HG03342 (cell line): ENCODE results near the gene CTNNA3.
"Not testable (repeated sequence)": the region's sequence is repeated elsewhere in the genome, so short reads cannot be mapped to it uniquely, and the experiment has no call there.

ENCODE experiments used
- ATAC-seq: cut with Tn5 transposase; IDR thresholded peaks from one replicate; pipeline ENCODE4 v1.9.1; 2021; ENCODE audit warnings: mild to moderate bottlenecking, moderate library complexity; ENCODE audit not compliant: unreplicated experiment

Gene CTNNA3

DNA sequence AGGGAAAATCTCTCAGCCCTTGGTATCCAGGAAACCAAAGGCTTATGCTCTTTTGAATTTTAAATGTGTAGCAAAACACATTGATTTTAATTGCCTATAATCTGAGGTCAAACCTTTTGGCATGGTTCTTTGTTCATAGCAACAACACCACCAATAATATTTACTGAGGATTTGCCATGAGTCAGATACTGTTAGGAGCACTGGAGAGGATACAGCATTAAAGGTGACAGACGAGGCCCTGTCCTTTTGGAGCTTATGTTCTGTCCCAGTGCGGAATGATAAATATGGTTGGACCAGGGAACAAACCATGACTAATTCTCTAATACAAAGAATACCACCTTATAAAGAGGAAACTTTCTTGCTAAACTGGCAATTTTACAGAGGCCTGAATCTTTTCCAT, 176.6 kb downstream of the CTNNA3 start:
- no peak for ATAC-seq

DNA sequence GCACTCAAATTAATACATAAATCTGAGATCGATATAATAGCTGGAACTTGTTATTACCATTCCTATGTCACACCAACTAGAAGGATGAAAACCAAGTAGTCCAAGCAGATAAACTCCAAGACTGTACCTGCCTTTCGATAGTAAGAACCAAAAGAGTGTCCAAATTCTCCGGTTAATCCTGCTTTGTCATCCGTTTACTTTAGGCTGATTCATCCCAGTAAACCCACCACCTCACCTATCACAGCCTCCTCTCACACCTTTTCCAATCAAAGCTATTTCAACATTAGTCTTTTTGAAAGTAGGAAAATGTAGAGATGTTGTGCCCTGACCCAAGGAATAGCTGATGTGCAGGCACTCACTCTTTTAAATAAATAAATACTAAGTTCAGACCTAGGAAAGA, 177.2 kb downstream of the CTNNA3 start:
- no peak for ATAC-seq

DNA sequence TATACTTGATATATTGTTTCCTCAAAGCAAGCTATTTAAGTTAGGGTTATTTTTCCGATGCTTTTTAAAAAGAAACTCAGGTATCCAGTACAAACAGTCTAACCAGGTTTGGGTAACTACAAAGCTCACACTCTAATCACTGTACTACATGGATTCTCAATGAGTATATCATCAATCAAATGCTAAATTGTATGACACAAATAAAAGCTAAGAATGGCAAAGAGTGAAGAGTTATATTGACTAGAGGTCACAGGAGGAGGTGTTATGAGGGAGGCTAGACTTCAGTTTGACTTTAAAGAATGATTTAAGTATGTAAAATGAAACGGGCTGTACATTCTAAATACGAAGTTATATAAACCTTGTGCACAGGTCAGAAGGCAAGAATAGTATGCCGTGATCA, 178.0 kb downstream of the CTNNA3 start:
- ATAC-seq: no peak

DNA sequence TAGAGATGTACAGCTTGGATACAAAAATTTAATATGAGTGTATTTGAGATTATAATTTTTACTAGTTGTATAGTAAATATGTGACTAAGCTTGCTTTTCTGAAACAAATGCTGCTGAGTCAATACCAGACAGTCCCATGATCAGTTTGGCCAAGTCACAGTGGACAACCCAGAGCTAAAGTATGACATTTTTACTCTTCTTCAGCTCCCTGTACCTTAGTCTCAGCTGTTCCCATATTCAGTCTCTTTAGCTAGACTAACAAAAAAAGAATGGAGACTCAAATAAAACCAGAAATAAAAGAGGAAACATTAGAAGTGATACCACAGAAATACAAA, 189.3 kb downstream of the CTNNA3 start:
- ATAC-seq: no peak

DNA sequence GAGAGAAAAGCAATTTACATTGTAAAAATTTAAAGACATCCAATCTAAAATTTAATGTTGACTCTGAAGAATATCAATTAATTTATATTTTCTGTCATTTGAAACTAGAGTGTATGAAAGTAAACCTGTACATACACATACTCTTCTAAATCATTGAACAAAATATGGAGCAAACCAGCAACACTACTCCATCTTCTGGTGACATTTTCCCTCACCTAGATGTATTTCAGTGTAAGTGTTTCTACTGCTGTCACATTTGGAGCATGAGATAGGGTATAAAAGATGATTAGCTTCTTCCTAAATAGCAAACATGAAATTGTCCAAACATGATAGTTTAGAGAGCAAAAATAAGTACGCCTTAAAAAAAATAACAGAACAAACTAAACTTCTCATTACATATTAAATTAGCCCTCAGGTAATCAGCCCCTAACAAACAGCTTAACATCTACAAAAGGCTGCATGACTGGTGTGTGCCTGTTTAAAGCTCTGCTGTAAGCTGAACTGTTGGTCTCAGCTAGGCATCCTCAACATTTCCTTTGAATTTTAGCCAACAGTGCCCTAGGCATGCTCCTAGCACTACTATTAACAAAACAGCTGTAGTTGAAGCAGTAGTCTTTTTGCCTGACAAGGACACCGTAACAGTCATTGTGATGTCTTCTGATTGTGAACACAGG, 189.8 kb downstream of the CTNNA3 start:
- ATAC-seq: no peak

DNA sequence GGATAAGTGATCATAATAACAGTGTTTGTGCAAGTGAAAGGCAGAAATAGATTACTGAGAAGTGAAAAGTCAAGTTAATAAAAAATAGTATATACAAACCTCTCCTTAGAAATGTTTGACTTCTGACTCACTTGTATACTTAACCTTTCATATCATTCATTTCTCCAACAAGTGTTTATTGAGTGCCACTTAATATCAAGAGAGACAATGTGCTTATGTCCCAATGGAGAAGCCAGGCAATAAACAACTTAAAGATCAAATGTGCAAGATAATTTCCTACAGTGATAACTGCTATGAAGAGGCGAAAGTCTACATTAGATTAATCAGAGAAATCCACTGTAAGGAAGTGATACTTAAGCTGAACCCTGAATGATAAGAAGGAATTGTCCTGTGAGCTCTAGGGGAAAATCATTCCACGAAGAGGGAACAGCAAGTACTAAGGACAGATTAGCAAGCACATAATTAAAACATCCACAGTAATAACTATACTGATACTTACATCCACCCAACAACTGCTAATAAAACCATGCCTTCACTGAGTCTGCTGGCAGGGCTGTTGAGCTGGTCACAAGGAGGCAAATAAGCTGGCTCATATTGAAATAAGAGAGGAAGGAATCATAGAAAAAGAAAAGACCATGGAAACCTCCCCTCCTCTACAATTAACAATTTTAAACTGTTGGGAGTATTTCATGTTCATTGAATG, 203.5 kb downstream of the CTNNA3 start:
- no peak for ATAC-seq

DNA sequence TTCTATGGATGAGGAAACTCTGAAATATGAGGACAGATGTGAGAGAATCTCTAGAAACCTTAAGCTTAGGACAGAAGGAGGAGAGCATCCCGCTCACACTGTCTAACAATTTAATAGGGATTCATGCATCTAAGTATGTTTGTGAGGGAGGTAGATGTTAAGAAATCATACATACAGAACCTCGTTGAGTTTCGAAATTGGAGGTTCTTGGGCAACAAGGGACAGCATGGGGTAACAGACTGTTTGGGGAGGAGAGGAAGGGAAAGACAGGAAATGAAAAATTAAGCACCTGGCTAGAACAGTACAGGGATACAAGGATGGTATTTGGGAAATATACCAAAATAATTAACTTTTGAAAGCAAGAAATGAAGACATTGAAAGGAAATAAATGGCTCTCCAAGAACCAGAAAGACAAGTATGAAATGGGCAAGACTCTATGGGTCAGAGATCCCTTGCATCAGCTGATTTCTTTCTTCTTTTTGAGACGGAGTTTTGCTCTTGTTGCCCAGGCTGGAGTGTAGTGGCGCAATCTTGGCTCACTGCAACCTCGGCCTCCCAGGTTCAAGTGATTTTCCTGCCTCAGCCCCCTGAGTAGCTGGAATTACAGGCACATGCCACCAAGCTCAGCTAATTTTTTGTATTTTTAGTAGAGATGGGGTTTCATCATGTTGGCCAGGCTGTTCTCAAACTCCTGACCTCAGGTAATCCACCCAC, 207.9 kb downstream of the CTNNA3 start:
- no peak for ATAC-seq

DNA sequence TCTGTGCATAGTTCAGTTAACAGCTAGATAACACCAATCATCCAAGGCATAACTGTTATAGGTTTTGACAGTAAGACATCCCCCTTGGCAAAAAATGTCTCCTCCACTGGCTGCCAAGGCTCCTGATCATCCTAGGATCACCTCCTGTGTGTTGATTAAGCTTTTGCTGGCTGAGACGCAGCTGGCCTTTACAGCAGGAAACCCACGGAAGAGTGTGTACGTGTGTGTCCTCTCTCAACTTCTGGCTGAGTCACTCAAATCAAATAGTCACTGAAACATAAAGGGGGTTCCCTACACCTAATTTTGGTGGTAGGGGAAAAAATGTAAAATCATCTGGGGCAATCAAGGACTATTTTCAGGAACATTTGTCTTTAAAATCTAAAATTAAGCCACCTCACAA, 208.8 kb downstream of the CTNNA3 start:
- ATAC-seq: no peak

DNA sequence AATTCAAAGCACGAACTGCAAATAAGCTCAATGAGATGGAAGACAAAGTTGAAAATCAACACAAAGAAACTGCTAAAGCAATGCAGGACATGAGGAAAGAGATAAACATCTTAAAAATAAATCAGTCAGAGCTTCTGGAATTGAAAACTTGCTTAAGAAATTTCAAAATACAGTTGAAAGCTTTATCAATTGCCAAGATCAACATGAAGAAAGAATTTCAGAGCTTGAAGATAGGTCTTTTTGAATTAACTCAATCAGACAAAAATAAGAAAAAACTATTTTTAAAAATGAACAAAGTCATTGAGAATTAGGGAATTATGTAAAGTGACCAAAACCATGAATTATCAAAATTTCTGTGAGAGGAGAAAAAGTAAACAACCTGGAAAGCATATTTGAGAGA, 218.1 kb downstream of the CTNNA3 start:
- ATAC-seq: no peak

DNA sequence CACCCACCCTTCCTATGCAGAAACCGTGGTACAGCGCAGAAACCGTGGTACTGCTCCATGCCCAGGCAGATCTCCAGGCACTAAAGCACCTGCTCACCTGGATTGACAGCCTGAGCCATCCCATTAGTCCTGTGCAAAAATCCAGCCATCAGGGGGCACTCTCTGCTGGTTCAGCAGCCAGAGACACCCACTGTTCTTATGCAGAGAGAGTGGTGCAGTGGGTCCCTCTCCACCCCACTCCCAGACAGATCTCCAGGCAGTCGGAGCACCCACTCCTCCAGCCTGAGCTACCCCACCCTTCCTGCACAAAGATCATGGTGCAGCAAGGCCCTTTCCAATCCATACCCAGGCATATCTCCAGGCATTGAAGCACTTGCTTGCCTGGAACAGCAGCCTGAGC, 219.8 kb downstream of the CTNNA3 start:
- ATAC-seq: no peak

DNA sequence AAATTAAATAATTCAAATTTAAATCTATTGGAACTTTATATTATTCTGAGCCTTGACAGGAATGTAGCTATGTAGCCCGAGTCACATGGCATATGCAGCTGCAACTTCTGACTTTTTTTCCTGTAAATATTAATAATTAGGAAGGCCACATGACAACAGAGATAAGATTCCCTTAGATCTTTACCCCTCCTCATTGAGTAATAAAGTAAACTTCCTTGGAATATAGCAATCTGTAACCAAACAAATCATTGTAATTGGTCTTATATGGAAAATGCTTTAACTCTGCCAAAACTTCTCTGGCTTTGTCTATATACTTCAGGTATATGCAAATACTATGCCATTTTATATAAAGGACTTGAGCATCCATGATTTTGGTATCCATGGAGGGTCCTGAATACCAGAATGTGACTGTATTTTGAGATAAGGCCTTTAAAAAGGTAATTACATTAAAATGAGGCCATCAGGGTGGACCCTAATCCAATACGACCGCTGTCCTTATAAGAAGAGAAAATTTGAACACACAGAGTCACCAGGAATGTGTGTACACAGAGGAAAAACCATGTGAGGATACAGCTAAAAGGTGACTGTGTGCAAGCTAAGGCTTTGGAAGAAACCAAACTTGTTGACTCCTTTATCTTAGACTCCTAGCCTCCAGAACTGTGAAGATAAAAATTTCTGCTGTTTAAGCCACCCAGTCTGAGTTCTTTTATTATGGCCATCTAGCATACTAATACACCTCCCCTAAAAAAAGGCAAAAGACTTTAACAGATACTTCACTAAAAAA, 222.0 kb downstream of the CTNNA3 start:
- no peak for ATAC-seq

DNA sequence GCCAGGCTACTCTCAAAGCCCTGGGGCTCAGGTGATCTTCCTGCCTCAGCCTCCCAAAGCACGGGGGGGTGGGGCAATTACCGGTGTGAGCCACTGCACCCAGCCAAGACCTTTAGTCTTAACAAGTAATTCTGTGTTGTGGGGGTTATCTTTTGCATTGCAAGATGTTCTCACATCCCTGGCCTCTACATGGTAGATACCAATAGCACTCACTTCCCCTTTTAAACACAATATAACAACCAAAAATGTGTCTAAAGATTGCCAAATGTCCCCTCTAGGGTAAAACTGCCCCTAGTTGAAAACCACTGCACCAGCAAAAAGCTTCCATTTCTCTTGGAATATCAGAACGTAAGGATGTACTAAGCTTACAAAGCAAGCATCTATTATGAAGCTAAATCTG, 225.0 kb downstream of the CTNNA3 start:
- no peak for ATAC-seq

DNA sequence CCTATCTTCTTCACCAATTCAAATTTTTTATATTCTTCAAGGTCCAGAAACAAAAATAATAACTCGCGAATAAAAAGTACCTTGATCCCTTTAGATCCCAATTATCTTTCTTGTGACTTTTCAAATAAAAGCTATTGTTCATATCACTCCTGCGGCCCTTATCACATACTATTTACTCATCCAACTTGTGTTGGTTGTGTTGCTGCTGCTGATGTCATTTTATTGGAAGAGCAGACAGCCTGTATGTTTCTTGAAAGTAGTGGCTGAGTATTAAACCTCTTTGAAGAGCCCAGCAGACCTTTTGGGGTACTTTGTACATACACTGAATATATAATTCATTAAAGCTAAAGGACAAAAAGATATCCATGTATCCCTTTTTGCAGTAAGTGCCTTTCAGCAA, 231.7 kb downstream of the CTNNA3 start:
- no peak for ATAC-seq

DNA sequence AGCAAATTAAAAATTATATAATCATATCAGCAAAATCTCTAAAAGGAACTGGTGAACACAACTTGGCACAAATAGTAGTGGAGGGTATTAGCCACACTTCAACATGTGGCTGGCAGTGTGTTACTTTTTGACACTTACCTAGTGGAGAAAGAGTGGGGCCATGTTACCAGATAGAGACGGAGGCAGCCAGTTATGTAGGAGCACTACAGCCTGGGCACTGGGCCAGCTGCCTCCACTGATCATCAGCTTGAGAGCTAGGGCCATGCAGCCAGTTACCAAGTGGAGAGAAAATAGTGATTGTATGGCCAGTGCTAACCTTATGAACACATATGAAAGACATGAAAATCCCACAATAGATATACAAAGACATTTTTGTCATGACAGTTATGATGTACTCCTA, 243.1 kb downstream of the CTNNA3 start:
- no peak for ATAC-seq

DNA sequence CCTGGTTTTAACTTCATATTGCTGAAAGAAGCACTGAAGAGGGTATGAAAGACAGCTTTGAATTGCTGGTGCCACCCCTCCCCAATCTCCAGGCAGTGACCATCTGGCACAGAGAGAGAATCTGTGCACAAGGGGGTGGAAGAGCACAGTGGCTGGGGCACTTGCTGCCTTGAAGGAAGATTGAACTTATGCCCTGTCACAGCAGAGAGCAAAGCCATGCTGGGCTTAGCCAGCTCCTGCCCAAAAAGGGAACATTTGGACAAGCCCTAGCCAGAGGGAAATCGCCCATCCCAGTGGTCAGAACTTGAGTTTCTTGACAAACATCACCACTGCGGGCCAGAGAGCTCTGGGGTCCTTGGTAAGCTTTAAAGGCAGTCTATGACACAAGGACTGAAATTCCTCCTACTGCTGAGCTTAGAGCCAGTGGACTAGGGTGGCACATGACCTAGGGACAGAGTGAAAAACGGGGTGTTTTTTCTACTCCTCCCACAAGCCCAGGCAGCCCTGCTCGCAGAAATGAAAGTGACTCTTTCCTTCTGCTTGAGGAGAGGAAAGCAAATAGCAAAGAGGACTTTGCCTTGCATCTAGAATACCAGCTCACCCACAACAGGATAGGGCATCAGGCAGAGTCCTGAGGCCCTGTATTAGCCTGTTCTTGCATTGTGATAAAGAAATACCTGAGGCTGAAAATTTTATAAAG, 257.2 kb downstream of the CTNNA3 start:
- ATAC-seq: no peak

DNA sequence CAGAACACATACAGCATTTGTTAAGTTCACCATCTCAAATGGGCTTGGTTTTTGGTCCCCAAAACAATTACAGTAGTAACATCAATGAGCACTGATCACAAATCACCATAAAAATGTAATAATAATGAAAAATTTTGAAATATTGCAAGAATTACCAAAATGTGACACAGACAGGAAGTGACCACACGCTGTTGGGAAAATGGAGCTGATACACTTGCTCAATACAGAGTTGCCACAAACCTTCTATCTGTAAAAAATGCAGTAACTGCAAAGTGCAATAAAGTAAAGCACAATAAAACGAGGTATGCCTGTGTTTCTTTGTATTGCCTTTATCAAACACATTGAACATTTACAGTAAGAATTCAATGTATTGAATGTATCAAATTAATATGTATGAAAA, 262.7 kb downstream of the CTNNA3 start:
- ATAC-seq: no peak

DNA sequence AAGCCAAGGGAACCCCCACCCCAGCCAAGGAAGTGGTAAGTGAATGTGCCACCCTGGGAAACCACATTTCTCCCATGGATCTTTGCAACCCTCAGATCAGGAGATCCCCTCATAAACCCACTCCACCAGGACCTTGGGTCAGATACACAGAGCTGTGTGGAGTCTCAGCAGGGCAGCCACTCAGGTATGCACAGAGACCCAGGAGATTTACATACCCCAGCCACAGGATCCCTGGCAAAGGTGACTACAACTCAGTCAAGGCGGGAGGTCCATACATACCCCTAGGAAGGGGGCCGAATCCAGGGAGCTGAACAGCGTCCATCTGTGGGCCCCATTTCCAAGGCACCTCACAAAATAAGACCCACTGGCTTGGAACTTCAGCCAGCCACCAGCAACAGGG, 293.4 kb downstream of the CTNNA3 start:
- ATAC-seq: no peak

DNA sequence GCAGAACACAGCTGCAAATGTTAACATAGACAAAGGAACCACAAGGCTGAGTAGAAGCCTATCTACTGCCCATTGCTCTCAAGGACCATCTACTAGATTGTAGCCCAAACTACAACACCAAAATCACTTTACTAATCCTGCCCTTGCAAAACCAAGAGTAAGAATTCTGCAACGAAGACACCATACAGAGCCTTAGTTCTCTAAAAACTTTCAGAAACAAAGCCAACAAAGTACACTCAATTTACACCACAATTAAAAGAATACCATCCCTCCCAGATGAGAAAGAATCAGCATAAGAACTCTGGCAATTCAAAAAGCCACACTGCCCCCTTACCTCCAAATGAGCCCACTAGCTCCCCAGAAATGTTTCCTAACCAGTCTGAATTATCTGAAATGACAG, 294.3 kb downstream of the CTNNA3 start:
- no peak for ATAC-seq

DNA sequence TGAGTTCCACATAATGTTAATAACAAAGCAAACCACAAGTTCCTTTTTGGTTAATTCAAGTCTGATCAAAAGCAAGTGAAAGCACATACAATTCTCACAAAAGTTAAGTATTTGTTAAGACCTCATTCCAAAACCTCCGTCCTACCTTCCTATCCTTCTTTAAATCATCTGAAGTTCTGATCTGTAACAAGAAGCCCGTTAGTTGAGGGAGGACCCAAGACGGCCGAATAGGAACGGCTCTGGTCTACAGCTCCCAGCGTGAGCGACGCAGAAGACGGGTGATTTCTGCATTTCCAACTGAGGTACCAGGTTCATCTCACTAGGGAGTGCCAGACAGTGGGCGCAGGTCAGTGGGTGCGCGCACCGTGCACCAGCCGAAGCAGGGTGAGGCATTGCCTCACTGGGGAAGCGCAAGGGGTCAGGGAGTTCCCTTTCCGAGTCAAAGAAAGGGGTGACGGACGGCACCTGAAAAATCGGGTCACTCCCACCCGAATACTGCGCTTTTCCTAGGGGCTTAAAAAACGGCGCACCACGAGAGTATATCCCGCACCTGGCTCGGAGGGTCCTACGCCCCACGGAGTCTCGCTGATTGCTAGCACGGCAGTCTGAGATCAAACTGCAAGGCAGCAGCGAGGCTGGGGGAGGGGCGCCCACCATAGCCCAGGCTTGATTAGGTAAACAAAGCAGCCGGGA, 309.0 kb downstream of the CTNNA3 start:
- ATAC-seq: not testable (repeated sequence)

DNA sequence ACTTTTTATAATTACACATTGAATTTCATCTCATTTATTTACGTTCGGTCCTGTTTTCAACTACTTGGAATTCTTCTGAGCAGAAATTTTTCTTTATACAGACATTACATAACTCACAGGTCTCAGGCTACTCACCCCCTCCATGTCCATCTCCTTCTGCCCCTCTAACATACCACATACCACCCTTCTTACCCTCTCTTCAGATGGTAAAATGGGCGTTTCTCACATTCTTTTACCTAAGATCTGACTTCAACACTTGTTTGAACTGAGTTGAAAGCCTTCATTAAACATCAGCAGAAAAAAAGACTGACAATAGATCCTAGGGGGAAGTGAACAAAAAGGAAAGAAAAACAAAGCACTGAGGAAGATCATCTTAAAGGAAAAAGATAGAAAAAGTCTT, 309.7 kb downstream of the CTNNA3 start:
- no peak for ATAC-seq
